WTC11 (cell line): ENCODE measurements around the gene FXYD6.

ENCODE experiments used
- ESRRA ChIP-seq: sonication (generic); formaldehyde crosslinking; IDR thresholded peaks from 2 replicates; pipeline ENCODE4 v1.8.1; 2022; ENCODE audit warnings: mild to moderate bottlenecking, missing genetic modification reagents, borderline replicate concordance
- NR3C1 ChIP-seq: sonication (generic); formaldehyde crosslinking; conservative IDR thresholded peaks from 2 replicates; pipeline ENCODE4 v1.8.1; 2023; ENCODE audit warnings: low read depth, mild to moderate bottlenecking, missing genetic modification reagents
- SP1 ChIP-seq: sonication (generic); formaldehyde crosslinking; conservative IDR thresholded peaks from 2 replicates; pipeline ENCODE4 v1.8.1; 2022; ENCODE audit warnings: missing genetic modification reagents
- ZNF512 ChIP-seq: sonication (generic); formaldehyde crosslinking; IDR thresholded peaks from 2 replicates; pipeline ENCODE4 v1.8.1; 2022; ENCODE audit warnings: missing genetic modification reagents, borderline replicate concordance
- TF ChIP-seq, protein P1 (sequence below): fragments of 200-600 bp; IDR thresholded peaks from 2 replicates; pipeline ENCODE4 v1.8.0; 2022; ENCODE audit warnings: antibody characterized with exemption
- TF ChIP-seq, protein P2 (sequence below): sonication (generic); formaldehyde crosslinking; IDR thresholded peaks from 2 replicates; pipeline ENCODE4 v1.8.1; 2022; ENCODE audit warnings: low read depth, mild to moderate bottlenecking, moderate library complexity, missing genetic modification reagents, borderline replicate concordance

DNA sequence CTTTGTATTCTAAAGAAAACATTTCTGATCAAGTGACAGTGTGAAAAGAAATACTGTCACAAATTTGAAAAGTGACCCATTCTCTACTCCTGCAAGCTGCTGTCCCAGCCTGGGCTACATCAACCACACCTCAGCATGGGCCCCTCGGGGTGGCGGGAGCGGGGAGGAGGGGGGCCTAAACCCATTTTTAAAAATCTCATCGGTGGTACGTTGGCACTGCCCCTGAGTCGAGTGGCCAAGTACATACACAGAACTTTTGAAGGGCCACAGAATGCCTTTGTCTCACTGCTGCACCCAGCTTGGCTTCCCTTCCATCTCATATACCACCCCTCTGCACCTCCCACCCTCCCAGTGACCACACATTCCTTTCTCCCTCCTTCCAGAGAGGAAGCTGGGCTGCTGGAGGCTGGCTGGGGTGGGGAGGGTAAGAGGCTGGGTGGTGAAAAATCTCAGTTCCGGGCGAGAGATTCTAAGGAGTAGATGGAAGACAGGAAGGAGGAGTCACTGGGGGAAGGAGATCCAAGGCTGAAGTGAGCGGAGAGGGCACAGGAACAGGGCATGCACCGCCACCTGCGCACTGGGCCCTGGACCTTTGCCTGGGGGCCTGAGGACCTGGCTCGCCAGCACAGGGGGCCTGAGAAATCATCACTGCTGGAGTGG, 21.1 kb downstream of the FXYD6 start:
- TF ChIP-seq SP1 (CRISPR knock-in tag) (no peak), ZNF512 (no peak), ESRRA (CRISPR knock-in tag) (no peak), NR3C1 (CRISPR knock-in tag) (no peak)
- TF ChIP-seq, protein P1, sequence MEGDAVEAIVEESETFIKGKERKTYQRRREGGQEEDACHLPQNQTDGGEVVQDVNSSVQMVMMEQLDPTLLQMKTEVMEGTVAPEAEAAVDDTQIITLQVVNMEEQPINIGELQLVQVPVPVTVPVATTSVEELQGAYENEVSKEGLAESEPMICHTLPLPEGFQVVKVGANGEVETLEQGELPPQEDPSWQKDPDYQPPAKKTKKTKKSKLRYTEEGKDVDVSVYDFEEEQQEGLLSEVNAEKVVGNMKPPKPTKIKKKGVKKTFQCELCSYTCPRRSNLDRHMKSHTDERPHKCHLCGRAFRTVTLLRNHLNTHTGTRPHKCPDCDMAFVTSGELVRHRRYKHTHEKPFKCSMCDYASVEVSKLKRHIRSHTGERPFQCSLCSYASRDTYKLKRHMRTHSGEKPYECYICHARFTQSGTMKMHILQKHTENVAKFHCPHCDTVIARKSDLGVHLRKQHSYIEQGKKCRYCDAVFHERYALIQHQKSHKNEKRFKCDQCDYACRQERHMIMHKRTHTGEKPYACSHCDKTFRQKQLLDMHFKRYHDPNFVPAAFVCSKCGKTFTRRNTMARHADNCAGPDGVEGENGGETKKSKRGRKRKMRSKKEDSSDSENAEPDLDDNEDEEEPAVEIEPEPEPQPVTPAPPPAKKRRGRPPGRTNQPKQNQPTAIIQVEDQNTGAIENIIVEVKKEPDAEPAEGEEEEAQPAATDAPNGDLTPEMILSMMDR: no peak
- TF ChIP-seq, protein P2, sequence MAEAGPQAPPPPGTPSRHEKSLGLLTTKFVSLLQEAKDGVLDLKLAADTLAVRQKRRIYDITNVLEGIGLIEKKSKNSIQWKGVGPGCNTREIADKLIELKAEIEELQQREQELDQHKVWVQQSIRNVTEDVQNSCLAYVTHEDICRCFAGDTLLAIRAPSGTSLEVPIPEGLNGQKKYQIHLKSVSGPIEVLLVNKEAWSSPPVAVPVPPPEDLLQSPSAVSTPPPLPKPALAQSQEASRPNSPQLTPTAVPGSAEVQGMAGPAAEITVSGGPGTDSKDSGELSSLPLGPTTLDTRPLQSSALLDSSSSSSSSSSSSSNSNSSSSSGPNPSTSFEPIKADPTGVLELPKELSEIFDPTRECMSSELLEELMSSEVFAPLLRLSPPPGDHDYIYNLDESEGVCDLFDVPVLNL (CRISPR knock-in tag): no peak
